NCI-H2171 treated with DMSO at 0.1 percent for 48 hours (cell line): ENCODE data around the gene PARP8.
"Not testable (repeated sequence)": the region's sequence is repeated elsewhere in the genome, so short reads cannot be mapped to it uniquely, and the experiment has no call there.

Experiments used
- DNase-seq: peaks from one replicate; lab custom pipeline; 2025; lab: John Stamatoyannopoulos, UW

Gene PARP8

GRCh38 chr5:50727149-50727496 is 60.7 kb downstream of the PARP8 start:
- DNase-seq: no peak

DNA sequence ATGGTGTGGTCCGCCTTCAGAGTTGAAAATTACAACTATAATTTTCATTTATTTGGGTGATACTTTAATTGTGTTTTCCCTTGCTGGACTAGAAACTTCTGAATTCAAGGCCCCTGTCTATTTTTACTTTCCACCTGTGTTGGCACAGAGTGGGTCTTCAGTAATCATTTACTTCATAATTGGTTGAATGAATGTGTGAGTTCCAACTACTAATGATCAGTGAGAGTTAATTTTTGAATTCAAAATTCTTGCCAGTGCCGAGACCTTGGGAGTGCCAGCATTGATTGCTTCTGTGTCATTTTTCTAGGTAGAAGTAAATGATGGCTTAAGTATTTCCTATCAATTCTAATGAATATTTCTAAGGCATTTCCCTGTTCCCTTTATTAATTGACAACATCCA is 61.4 kb downstream of the PARP8 start:
- no peak for DNase-seq

DNA sequence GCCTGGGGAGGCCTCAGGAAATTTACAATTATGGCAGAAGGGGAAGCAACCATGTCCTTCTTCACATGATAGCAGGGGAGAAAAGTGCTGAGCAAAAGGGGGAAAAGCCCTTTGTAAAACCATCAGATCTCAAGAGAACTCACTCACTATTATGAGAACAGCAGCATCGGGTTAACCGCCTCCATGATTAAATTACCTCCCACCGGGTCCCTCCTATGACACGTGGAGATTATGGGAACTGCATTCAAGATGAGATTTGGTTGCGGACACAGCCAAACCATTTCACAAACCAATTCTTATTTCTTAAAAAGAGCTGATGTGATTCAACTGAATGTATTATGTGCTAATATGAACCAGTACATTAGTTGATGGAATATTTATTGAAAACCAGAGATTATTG is 63.9 kb downstream of the PARP8 start:
- no peak for DNase-seq

- no peak for DNase-seq
Observed at GRCh38 chr5:50730841-50731240, 64.4 kb downstream of the PARP8 start.

DNA sequence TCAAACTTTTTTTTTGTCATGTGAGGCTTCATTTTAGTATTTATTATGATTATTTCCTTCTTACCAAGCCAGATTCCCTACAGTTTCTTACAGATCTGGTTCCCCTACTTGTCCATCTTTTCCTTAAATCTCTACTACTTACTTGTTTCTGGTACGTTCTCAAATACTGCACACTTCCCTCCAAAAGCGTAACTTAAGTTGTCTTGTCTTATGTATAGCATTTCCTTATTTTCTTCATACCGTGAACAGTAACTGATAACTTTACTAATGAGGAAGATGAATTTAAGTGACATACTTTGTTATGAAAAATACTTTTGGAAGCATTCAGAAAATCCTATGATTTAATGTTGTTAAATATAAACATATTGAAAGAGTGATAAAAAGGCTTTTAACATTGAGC is 67.3 kb downstream of the PARP8 start:
- DNase-seq: no peak

DNA sequence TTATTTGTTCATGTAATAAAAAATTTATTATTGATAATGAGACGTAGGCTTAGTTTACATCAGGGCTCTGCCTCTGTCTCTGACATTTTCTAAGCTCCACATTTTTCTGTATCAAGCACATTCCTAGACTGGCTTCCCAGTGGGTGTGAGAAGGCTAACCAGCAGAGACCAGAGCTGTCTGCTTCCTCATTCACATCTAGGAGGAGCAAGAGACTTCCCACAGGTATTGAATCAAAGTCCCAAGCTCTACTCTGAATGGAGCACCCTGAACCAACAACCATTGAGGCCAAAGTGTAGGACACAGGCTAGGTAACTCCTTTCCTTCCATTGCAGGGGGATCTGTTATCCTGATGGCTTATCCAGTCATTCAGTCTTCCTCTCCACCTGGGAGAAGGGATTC is 72.4 kb downstream of the PARP8 start:
- no peak for DNase-seq

DNA sequence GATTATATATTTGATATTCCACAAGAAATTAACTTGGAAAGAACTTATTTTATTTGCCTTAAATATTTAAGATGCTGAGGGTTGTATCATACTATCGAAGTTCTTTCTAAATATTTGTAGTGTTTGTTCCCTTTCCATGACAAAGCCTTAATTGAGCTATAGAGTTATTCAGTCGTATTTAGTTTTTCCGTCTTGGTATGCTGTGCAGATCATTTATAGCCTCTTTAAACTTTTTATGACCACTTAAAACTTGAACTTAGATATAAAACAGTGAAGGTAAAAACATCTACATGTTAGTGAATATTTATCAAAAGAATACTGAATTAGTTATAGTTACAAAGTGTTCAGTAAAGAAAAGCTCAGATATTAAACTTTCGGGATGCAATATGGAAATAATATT is 74.4 kb downstream of the PARP8 start:
- DNase-seq: no peak

DNA sequence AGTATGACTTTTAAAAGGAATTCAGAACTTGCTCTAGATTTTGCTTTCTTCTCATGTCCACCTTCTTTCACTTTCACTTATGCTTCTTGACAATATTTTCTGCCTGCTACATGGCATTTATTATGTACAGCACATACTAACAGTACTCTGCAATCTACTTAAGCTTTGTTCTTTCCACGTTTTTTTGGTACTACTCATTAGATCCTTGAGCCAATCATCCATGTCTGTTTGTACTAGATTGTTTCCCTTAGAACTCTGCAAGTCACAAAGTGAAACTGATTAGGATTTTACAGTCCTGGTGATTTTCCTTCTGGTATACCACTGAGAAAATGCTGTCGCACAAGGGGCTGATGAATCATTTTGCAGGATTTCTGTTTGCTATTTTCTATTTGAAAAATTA is 78.3 kb downstream of the PARP8 start:
- no peak for DNase-seq

- no peak for DNase-seq
Observed at GRCh38 chr5:50745221-50745910, 78.9 kb downstream of the PARP8 start.

- no peak for DNase-seq
Observed at GRCh38 chr5:50749181-50749580, 82.7 kb downstream of the PARP8 start.

DNA sequence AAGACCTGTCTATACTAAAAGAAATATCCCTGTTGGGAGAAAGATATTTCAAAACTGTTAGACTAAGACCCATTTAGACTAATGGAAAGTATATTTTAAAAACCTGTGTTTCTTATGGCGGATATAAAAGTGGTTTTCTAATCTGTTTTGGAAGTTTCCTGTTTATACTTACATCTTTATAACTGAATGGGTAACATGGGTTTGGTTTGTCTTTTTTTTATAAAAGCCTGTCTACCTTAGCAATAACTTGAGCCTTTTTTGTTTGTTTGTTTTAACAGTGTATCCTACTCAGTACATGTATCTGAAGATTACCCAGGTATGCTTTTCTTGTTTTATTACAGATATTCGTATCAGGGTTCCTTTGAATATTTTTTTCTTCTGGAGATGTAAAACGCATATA is 83.4 kb downstream of the PARP8 start:
- no peak for DNase-seq

DNA sequence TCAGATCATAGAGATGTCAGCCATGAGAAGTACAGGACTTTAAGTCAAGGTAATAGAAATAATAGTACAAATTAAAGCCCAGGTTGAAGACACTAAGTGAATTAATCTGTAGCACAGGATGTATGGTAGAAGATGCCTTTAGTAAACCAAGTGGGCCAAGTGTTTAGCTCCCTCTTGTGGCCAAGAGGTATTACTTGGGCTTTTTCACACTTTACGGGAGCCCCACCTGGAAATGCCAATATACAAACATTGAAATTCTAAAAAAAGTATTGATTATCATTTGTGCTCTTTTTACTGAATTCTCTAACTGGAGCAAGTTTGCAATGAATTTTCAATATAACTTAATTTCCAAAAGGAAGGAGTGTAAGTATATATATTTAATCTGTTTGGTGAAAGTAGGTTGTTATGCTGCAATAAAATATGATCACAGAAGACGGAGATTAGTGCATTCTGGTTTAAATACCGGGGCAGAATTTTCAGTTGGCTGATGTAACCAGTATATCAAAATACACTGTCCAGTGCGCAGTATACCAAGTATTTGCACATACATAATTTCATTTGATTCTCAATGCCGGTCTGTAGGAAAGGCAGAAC is 84.7 kb downstream of the PARP8 start:
- peak; percentile 61 for DNase-seq

- no peak for DNase-seq
Observed at GRCh38 chr5:50752800-50753199, 86.4 kb downstream of the PARP8 start.

DNA sequence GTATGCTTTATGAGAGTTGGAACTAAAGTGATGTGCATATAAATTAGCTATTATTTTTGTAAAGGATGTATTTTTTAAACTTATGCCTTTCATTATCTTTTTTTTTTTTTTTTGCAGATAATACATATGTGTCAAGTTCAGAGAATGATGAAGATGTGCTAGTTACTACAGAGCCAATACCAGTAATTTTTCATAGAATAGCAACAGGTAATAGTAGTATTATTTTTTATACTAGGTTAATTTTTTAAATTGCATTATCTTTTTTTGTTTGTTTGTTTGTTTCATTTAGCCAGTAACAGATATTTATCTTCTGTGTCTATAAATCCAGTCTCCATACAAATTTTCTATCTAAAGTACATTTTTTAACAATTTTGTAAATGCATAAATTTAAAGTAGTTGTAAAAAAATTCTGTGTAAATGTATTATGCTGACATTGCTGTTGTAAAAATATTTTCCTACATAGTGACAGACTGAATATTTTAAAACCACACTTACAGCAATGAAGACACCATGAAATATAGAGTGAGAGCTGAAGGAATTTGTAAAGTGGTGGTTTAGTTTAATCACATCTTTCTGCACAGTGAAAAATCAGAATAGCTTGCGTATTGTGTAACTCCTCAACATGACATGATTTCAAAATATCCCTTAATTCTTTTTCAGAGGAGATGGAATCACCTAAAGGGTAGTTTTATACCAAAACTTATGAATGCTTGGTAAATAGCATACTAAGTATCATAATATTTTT is 93.3 kb downstream of the PARP8 start:
- DNase-seq: no peak

DNA sequence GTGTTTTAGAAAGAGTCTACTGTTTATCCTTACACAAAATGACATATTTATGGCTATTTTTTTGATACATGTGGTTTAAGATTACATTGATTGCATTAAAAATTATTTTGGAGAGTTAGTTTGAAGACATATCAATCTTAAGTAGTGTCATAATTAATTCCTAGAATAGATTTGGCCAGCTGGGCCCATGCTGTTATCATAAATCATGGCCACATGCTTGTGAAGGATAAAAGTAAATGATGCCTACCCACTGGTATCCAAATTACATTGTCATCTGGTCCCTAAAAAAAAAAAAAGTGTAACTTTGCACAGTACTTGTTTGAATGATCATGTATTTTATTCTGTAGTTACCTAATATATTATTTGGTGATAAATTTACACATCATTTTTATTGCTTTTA is 96.9 kb downstream of the PARP8 start:
- DNase-seq: no peak

DNA sequence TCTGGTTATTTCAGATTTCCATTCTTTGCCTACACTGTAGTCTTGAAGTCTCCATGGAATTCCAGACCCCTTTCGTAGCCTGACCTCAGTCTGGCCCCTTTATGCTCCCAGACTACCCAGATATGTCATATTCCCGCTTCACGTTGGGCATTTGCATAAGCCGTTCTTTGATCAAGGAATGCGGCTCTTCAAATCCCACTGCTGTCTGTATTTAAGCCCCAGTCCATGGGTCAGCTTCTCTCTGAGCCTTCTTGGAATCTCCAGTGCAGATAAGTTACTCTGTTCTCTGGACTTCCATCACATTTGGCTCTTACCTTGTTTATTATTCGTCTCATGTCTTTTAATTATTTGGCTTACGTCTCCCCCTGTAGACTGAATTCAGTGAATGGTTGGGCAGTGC is 97.4 kb downstream of the PARP8 start:
- DNase-seq: no peak

- no peak for DNase-seq
Observed at GRCh38 chr5:50766042-50766441, 99.6 kb downstream of the PARP8 start.

DNA sequence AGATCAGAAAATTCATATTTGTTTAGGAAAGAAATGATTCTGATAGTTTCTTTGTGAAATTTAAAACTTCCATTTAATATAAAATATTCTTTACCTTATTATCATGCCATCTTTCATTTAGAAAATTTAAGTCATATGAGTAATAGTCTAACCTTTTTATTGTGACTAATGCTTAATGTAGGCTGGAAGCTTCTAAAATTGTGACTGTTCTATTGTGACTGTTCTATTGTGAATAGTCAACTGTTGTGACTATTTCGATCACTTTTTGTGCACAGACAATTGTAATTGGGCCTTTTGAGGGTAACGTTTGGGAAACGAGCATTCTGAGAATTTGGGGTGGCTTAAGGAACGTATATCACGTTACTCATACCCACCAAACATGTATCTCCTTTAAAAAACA is 100.0 kb downstream of the PARP8 start:
- no peak for DNase-seq

DNA sequence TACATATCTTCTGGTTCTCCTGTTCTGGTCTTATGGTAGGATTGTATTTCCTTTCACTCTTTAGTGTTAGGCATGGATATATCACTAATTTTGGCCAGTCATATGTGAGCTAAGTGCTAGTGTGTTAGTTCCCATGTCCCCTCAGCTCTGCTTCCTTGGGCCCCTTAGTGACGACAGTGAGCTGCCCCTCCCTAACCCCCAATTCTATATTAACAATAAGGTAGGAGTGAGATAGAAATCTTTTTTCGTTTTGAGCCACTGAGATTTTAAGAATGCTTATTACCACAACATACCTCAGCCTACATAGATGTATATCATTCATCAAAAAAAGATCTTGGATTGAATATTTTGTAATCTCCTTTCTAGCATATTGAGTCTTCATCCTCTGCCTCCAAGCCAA is 100.5 kb downstream of the PARP8 start:
- DNase-seq: no peak

- DNase-seq: no peak
Observed at GRCh38 chr5:50767588-50767987, 101.2 kb downstream of the PARP8 start.

- DNase-seq: no peak
Observed at GRCh38 chr5:50768634-50769033, 102.2 kb downstream of the PARP8 start.

- no peak for DNase-seq
Observed at GRCh38 chr5:50770441-50770840, 104.0 kb downstream of the PARP8 start.

DNA sequence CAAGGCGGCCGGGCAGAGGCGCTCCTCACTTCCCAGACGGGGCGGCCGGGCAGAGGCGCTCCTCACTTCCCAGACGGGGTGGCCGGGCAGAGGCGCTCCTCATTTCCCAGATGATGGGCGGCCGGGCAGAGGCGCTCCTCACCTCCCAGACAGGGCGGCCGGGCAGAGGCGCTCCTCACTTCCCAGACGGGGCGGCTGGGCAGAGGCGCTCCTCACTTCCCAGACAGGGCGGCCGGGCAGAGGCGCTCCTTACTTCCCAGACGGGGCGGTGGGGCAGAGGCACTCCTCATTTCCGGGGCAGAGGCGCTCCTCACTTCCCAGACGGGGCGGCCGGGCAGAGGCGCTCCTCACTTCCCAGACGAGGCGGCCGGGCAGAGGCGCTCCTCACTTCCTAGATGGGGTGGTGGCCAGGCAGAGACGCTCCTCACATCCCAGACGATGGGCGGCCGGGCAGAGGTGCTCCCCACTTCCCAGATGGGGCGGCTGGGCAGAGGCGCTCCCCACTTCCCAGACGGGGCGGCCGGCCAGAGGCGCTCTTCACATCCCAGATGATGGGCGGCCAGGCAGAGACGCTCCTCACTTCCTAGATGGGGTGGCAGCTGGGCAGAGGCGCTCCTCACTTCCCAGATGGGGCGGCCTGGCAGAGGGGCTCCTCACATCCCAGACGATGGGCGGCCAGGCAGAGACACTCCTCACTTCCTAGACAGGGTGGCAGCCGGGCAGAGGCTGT is 108.2 kb downstream of the PARP8 start:
- DNase-seq: not testable (repeated sequence)
